K562 (cell line): ENCODE data around the gene P4HTM. TPM values are rescaled to one million over a fixed set of nuclear protein-coding genes. Genes with fewer than 3 reads are reported as not detected.

Source experiments
- ELK3 ChIP-seq: fragments of 450-650 bp; formaldehyde crosslinking; IDR thresholded peaks from 2 replicates; pipeline ENCODE4 v1.4.0; 2020; ENCODE audit warnings: mild to moderate bottlenecking
- HDAC3 ChIP-seq: fragments of 450-650 bp; IDR thresholded peaks from 2 replicates; pipeline ENCODE4 v1.6.1; 2018; ENCODE audit warnings: borderline replicate concordance, mild to moderate bottlenecking, moderate library complexity; ENCODE audit not compliant: partially characterized antibody
- ILF3 ChIP-seq: fragments of 450-650 bp; IDR thresholded peaks from 2 replicates; pipeline ENCODE4 v1.6.1; 2018; ENCODE audit warnings: antibody characterized with exemption, mild to moderate bottlenecking, moderate library complexity, borderline replicate concordance
- MYC ChIP-seq, 2 experiments: fragments of 250-450 bp in 1 of 2; sonication (Bioruptor Pico) in 1 of 2; IDR thresholded peaks; 2 replicates each; pipeline versions ENCODE4 v1.5.1 to v1.6.1; 2012 to 2021; ENCODE audit warnings: low read depth in 2 of 2, borderline replicate concordance in 1 of 2, improper control_type of control experiment in 1 of 2, low read length in 1 of 2, mild to moderate bottlenecking in 1 of 2, moderate library complexity in 1 of 2
- NFE2L1 ChIP-seq: fragments of 450-650 bp; IDR thresholded peaks from 2 replicates; pipeline ENCODE4 v1.6.1; 2016; ENCODE audit warnings: missing genetic modification characterization, low read depth, mild to moderate bottlenecking, missing compliant biosample characterization, moderate library complexity, borderline replicate concordance
- POLR2G ChIP-seq: fragments of 200-400 bp; formaldehyde crosslinking; IDR thresholded peaks from 2 replicates; pipeline ENCODE4 v1.6.1; 2017; ENCODE audit warnings: low read depth, mild to moderate bottlenecking, antibody characterized with exemption, low read length, moderate library complexity
- RNF2 ChIP-seq: sonication (generic); IDR thresholded peaks from 2 replicates; pipeline ENCODE4 v1.6.1; 2016
- SAP30 ChIP-seq: fragments of 200-600 bp; sonication (generic); IDR thresholded peaks from 2 replicates; pipeline ENCODE4 v1.6.1; 2012; ENCODE audit warnings: borderline replicate concordance, low read depth, mild to moderate bottlenecking, moderate library complexity, low read length, control low read depth, inconsistent platforms; ENCODE audit not compliant: insufficient read depth, poor library complexity, severe bottlenecking
- SIN3A ChIP-seq, 2 experiments: fragments of 150-350 bp in 1 of 2; IDR thresholded peaks; 2 replicates each; pipeline ENCODE4 v1.6.1; 2011 to 2016; ENCODE audit warnings: borderline replicate concordance in 2 of 2, low read depth in 2 of 2, low read length in 2 of 2, mild to moderate bottlenecking in 2 of 2, moderate library complexity in 2 of 2; ENCODE audit not compliant: control insufficient read depth in 1 of 2
- SMAD4 ChIP-seq: fragments of 250-450 bp; sonication (Bioruptor Pico); conservative IDR thresholded peaks from 2 replicates; pipeline ENCODE4 v1.8.0; 2021; ENCODE audit warnings: inconsistent platforms, mild to moderate bottlenecking, moderate library complexity
- SP1 ChIP-seq: sonication (generic); formaldehyde crosslinking; IDR thresholded peaks from 2 replicates; pipeline ENCODE4 v1.8.1; 2022; ENCODE audit warnings: mild to moderate bottlenecking, missing genetic modification reagents
- SUPT5H ChIP-seq: fragments of 450-650 bp; IDR thresholded peaks from 2 replicates; pipeline ENCODE4 v1.6.1; 2016
- TCF7 ChIP-seq: sonication (generic); IDR thresholded peaks from 2 replicates; pipeline ENCODE4 v1.6.1; 2016; ENCODE audit warnings: antibody characterized with exemption, borderline replicate concordance
- TOE1 ChIP-seq, 2 experiments: fragments of 450-650 bp in 1 of 2; sonication (generic) in 1 of 2; formaldehyde crosslinking in 1 of 2; IDR thresholded peaks; 2 replicates each; pipeline versions ENCODE4 v1.7.1 to v1.8.0; 2016 to 2022; ENCODE audit warnings: borderline replicate concordance in 2 of 2, mild to moderate bottlenecking in 2 of 2, antibody characterized with exemption in 1 of 2, inconsistent platforms in 1 of 2, low read depth in 1 of 2, missing genetic modification reagents in 1 of 2, moderate library complexity in 1 of 2
- XRCC3 ChIP-seq: fragments of 450-650 bp; IDR thresholded peaks from 2 replicates; pipeline ENCODE4 v1.6.1; 2017; ENCODE audit warnings: mild to moderate bottlenecking, moderate library complexity
- ZC3H11A ChIP-seq: IDR thresholded peaks from 2 replicates; pipeline ENCODE4 v1.6.1; 2012; ENCODE audit warnings: low read depth, low read length, improper control_type of control experiment
- ZNF280A ChIP-seq: fragments of 450-650 bp; IDR thresholded peaks from 2 replicates; pipeline ENCODE4 v1.6.1; 2018; ENCODE audit warnings: mild to moderate bottlenecking, low read depth; ENCODE audit not compliant: partially characterized antibody
- polyA plus RNA-seq, 8 experiments: library from polyadenylated mRNA; depleted of rRNA in 4 of 8; stranded (reverse) in 5 of 8; unstranded in 3 of 8; fragments of >200 nt; fragmentation: Nextera tagmentation in 2 of 8; fragmentation: Illumina TruSeq in 1 of 8; extraction: Ambion mirVana in 2 of 8; extraction: Trizol in 1 of 8; gene quantifications; 2 replicates each; pipeline versions ENCODE4 v1.2.1 to v1.2.3, GENCODE V29; 2011 to 2014; ENCODE audit warnings: inconsistent platforms in 1 of 8, missing spikeins in 1 of 8
- total RNA-seq, 7 experiments: library from RNA; depleted of rRNA in 6 of 7; stranded (reverse); fragments of >200 nt in 6 of 7; fragmentation: Illumina TruSeq in 2 of 7; extraction: Trizol in 2 of 7; gene quantifications; 2 replicates each; pipeline versions ENCODE4 v1.2.1 to v1.2.3, GENCODE V29; 2011 to 2021; ENCODE audit warnings: low replicate concordance in 1 of 7
- TF ChIP-seq, protein P1 (sequence below), 2 experiments: fragments of 450-650 bp; conservative IDR thresholded peaks; 2 replicates each; pipeline ENCODE4 v1.6.1; 2017; ENCODE audit warnings: mild to moderate bottlenecking in 2 of 2, moderate library complexity in 2 of 2

Gene P4HTM
- total and polyA plus RNA-seq, 9 of the 15 experiments (the other 6 are each of a cell fraction or from before 2014, with no cell fraction given): 0.09 to 0.66 (median 0.25) TPM; not detected in 2

DNA sequence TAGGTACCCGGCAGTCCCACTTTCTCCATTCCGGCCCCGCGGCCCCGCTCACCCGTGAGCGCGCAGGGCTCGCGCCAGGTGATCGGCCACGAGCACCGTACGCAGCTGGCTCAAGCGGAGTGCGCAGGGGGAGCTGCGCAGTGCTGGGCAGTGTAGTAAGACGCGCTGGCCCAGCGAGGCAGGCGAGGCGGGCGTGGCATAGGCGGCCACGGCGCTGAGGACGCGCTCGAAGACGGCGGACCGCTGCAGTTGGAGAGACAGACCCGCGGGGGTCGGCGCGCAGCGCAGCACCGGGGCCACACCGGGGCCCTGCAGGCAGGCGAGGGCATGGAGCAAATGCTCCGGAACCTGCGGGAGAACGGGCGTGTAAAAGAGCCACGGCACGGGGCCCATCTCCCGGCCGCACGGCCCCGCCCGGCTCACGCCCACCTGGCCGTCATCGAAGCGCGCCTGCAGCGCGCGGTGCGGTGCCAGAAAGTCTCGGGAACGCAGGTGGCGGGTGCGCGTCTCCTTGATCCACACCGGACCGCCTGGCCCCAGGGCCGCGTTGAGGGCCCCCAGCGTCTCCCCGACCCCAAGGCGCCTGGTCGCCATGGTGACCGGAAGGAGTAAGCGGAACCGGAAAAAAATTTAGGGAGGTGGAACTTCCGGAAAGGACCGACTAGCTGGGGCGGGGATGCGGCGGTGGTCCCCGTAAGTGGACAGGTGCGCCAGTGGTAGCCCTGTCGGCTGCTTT, 28.1 kb downstream of the P4HTM start, which contains the start of gene DALRD3 (continued):
- TF ChIP-seq ZNF280A (no peak), MYC (IDR thresholded peaks at IDR 0.05; ENCODE audit: low read depth, low read length) (peak; percentile 63; the same call in 1 of the 2 replicates), MYC (CRISPR knock-in tag; IDR thresholded peaks at IDR 0.05; ENCODE audit: borderline replicate concordance, low read depth) (peak; percentile 75; the same call in 1 of the 2 replicates), ELK3 (CRISPR knock-in tag) (no peak), XRCC3 (no peak), ILF3 (no peak), SUPT5H (peak; percentile 41), SMAD4 (CRISPR knock-in tag) (peak; percentile 84), TCF7 (no peak), ZC3H11A (no peak), POLR2G (peak; percentile 86), SP1 (CRISPR knock-in tag) (peak; percentile 80), SAP30 (peak; percentile 68), SIN3A (IDR thresholded peaks at IDR 0.05; ENCODE audit: borderline replicate concordance in 2 of 2, control insufficient read depth in 1 of 2, low read depth in 2 of 2, low read length in 2 of 2) (peak; percentile 83 to 91; a peak in 2 of 4 replicates), HDAC3 (no peak), RNF2 (0 out of 2 replicates have a peak, but pooled peaks have one; percentile 23), NFE2L1 (no peak), TOE1 (IDR thresholded peaks at IDR 0.05; ENCODE audit: borderline replicate concordance) (no peak), TOE1 (CRISPR knock-in tag; IDR thresholded peaks at IDR 0.05; ENCODE audit: borderline replicate concordance, low read depth) (no peak)
- TF ChIP-seq, protein P1, sequence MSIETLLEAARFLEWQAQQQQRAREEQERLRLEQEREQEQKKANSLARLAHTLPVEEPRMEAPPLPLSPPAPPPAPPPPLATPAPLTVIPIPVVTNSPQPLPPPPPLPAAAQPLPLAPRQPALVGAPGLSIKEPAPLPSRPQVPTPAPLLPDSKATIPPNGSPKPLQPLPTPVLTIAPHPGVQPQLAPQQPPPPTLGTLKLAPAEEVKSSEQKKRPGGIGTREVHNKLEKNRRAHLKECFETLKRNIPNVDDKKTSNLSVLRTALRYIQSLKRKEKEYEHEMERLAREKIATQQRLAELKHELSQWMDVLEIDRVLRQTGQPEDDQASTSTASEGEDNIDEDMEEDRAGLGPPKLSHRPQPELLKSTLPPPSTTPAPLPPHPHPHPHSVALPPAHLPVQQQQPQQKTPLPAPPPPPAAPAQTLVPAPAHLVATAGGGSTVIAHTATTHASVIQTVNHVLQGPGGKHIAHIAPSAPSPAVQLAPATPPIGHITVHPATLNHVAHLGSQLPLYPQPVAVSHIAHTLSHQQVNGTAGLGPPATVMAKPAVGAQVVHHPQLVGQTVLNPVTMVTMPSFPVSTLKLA (conservative IDR thresholded peaks at IDR 0.05): peak; percentile 79 to 91
